ENCODE data around the gene RASA2. TPM values are rescaled to one million over a fixed set of nuclear protein-coding genes. Genes with fewer than 3 reads are reported as not detected.

RASA2 gene
- total and polyA plus RNA-seq, 9 of the 15 experiments (the other 6 are each of a cell fraction or from before 2014, with no cell fraction given) = 2.0 to 12.8 (median 9.5) TPM

GRCh38 chr3:141576744-141577052, 89.9 kb downstream of the RASA2 start (continued):
- TF ChIP-seq HOMEZ (CRISPR knock-in tag; IDR thresholded peaks at IDR 0.05) (no peak), HDAC8 (tag; IDR thresholded peaks at IDR 0.05) (no peak), TCF7 (IDR thresholded peaks at IDR 0.05; ENCODE audit: borderline replicate concordance) (no peak), SMARCB1 (IDR thresholded peaks at IDR 0.05; ENCODE audit: insufficient read length, low read depth) (no peak), MAFK (IDR thresholded peaks at IDR 0.05; ENCODE audit: low read length) (no peak), POLR2G (IDR thresholded peaks at IDR 0.05; ENCODE audit: low read depth, low read length) (no peak), PATZ1 (CRISPR knock-in tag; IDR thresholded peaks at IDR 0.05; ENCODE audit: borderline replicate concordance) (no peak), KAT2B (IDR thresholded peaks at IDR 0.05; ENCODE audit: low read depth, low read length) (no peak), NR4A1 (CRISPR knock-in tag; IDR thresholded peaks at IDR 0.05) (no peak), NR4A1 (tag; IDR thresholded peaks at IDR 0.05) (no peak), KDM4B (IDR thresholded peaks at IDR 0.05; ENCODE audit: borderline replicate concordance in 2 of 2, low read depth in 1 of 2) (no peak), HMG20A (CRISPR knock-in tag; conservative IDR thresholded peaks at IDR 0.05) (no peak), ZNF740 (CRISPR knock-in tag; IDR thresholded peaks at IDR 0.05) (no peak), ZNF740 (tag; IDR thresholded peaks at IDR 0.05) (no peak), RFX7 (CRISPR knock-in tag; IDR thresholded peaks at IDR 0.05) (no peak)

All from K562 (cell line).